Endothelial cell of umbilical vein (primary cell): ENCODE results near the gene TXNRD2.

Source experiments
- EZH2 ChIP-seq: IDR thresholded peaks from 2 replicates; pipeline ENCODE4 v1.6.1; 2012; ENCODE audit warnings: borderline replicate concordance, low read depth, mild to moderate bottlenecking, moderate library complexity, low read length, inconsistent platforms; ENCODE audit not compliant: severe bottlenecking
- MAX ChIP-seq: IDR thresholded peaks from 2 replicates; pipeline ENCODE4 v1.6.1; 2011; ENCODE audit not compliant: insufficient read depth, insufficient read length
- MYC ChIP-seq: IDR thresholded peaks from one replicate; pipeline ENCODE4 v1.6.1; 2011; ENCODE audit warnings: mild to moderate bottlenecking, low read depth, low read length
- POLR2A ChIP-seq: IDR thresholded peaks from 2 replicates; pipeline ENCODE4 v1.6.1; 2012; ENCODE audit warnings: low read depth, mild to moderate bottlenecking, control low read depth, low read length
- POLR2AphosphoS5 ChIP-seq: IDR thresholded peaks from 2 replicates; pipeline ENCODE4 v1.6.1; 2012; ENCODE audit warnings: low read depth, mild to moderate bottlenecking, control low read depth, low read length, moderate library complexity; ENCODE audit not compliant: insufficient read depth
- TF ChIP-seq, protein P1 (sequence below), 2 donors: IDR thresholded peaks; 1 replicate in 1 of 2; 2 replicates in 1 of 2; pipeline ENCODE4 v1.5.1; 2011; ENCODE audit warnings: low read length in 2 of 2, mild to moderate bottlenecking in 2 of 2, moderate library complexity in 2 of 2, control low read depth in 1 of 2, inconsistent platforms in 1 of 2, low read depth in 1 of 2; ENCODE audit not compliant: insufficient read depth in 1 of 2; ENCODE audit errors: extremely low read depth in 1 of 2

DNA sequence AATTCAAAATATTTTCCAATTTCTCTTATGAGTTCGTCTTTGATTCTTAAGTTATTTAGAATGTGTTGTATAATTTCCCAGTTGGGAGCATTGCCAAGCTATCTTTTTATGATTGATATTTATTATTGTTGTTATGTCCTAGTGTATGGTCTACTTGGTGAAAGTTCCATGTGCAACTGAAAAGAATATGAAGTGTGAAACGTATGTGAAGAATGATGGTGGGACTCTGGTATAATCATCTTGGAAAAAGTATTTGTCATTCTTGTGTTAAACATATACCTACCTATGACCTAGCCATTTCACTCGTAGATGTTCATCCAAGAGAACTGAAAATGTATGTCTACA is 75.0 kb downstream of the TXNRD2 start:
- TF ChIP-seq, protein P1, sequence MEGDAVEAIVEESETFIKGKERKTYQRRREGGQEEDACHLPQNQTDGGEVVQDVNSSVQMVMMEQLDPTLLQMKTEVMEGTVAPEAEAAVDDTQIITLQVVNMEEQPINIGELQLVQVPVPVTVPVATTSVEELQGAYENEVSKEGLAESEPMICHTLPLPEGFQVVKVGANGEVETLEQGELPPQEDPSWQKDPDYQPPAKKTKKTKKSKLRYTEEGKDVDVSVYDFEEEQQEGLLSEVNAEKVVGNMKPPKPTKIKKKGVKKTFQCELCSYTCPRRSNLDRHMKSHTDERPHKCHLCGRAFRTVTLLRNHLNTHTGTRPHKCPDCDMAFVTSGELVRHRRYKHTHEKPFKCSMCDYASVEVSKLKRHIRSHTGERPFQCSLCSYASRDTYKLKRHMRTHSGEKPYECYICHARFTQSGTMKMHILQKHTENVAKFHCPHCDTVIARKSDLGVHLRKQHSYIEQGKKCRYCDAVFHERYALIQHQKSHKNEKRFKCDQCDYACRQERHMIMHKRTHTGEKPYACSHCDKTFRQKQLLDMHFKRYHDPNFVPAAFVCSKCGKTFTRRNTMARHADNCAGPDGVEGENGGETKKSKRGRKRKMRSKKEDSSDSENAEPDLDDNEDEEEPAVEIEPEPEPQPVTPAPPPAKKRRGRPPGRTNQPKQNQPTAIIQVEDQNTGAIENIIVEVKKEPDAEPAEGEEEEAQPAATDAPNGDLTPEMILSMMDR (IDR thresholded peaks at IDR 0.05; ENCODE audit: extremely low read depth in 1 of 2, insufficient read depth in 1 of 2, low read depth in 1 of 2, low read length in 2 of 2) = no peak
- TF ChIP-seq MAX (no peak), POLR2A (no peak), POLR2AphosphoS5 (no peak), EZH2 (no peak), MYC (no peak)
